Muscle of leg (tissue), 11 donors: ENCODE data around the gene IQSEC1. TPM values are rescaled to one million over a fixed set of nuclear protein-coding genes. Genes with fewer than 3 reads are reported as not detected.

Experiments used
- DNase-seq: peaks from one replicate; pipeline ENCODE4 v3.0.0; 2013
- H3K27ac ChIP-seq: one replicate; pipeline ENCODE4 v1.5.1; 2013; ENCODE audit warnings: mild to moderate bottlenecking, low read length, control low read depth
- H3K27me3 ChIP-seq: one replicate; pipeline ENCODE4 v1.6.1; 2013; ENCODE audit warnings: low read length; ENCODE audit not compliant: control insufficient read depth, insufficient read depth
- H3K36me3 ChIP-seq: one replicate; pipeline ENCODE4 v1.6.1; 2013; ENCODE audit warnings: low read length; ENCODE audit not compliant: control insufficient read depth, insufficient read depth
- H3K4me1 ChIP-seq: one replicate; pipeline ENCODE4 v1.6.1; 2013; ENCODE audit warnings: low read length; ENCODE audit not compliant: control insufficient read depth, insufficient read depth
- H3K4me3 ChIP-seq: one replicate; pipeline ENCODE4 v1.5.1; 2013; ENCODE audit warnings: low read length, control low read depth
- H3K9me3 ChIP-seq: replicated peaks from 2 replicates; pipeline ENCODE4 v1.6.1; 2013; ENCODE audit warnings: low read depth, low read length; ENCODE audit not compliant: control insufficient read depth
- WGBS: methylation state at CpG from one replicate; pipeline ENCODE4 v1.1.5; 2013; ENCODE audit warnings: missing lambda C conversion rate; ENCODE audit not compliant: insufficient coverage; 5-methylcytosine and 5-hydroxymethylcytosine counted together
- polyA plus RNA-seq, 8 donors: library from polyadenylated mRNA; unstranded; fragments of 120-200 nt; gene quantifications; one replicate each; pipeline versions ENCODE4 v1.2.1 to v1.2.3, GENCODE V29; 2013; ENCODE audit warnings: inconsistent platforms in 1 of 8, low replicate concordance in 1 of 8; ENCODE audit not compliant: insufficient read length in 8 of 8, insufficient read depth in 1 of 8
- total RNA-seq: library from RNA; stranded (reverse); fragments of 120-200 nt; gene quantifications from one replicate; pipeline ENCODE4 v1.2.4, GENCODE V29; 2013

Gene IQSEC1
- total and polyA plus RNA-seq, 9 donors: 25.1 to 48.3 (median 43.8) TPM

GRCh38 chr3:13009946-13010315, 63.3 kb downstream of the IQSEC1 start:
- Histone ChIP-seq H3K4me3 (no peak overlapping the region), H3K36me3 (no peaks in the 10 kb centered on the region), H3K27me3 (no peaks in the 10 kb centered on the region), H3K9me3 (no peaks in the 10 kb centered on the region), H3K27ac (no peak overlapping the region), H3K4me1 (peaks cover 58% of the 10 kb centered on the region)
- DNase-seq: no peak
- 80% methylated on average over 7 of the region's 7 CpGs for WGBS

GRCh38 chr3:13009132-13009945, 63.9 kb downstream of the IQSEC1 start:
- Histone ChIP-seq H3K9me3 (no peaks in the 10 kb centered on the region), H3K27ac (no peak overlapping the region), H3K27me3 (no peaks in the 10 kb centered on the region), H3K4me3 (no peak overlapping the region), H3K4me1 (peaks cover 54% of the 10 kb centered on the region), H3K36me3 (no peaks in the 10 kb centered on the region)
- 89% methylated on average over 9 of the region's 16 CpGs for WGBS
- DNase-seq: peak; percentile 73

DNA sequence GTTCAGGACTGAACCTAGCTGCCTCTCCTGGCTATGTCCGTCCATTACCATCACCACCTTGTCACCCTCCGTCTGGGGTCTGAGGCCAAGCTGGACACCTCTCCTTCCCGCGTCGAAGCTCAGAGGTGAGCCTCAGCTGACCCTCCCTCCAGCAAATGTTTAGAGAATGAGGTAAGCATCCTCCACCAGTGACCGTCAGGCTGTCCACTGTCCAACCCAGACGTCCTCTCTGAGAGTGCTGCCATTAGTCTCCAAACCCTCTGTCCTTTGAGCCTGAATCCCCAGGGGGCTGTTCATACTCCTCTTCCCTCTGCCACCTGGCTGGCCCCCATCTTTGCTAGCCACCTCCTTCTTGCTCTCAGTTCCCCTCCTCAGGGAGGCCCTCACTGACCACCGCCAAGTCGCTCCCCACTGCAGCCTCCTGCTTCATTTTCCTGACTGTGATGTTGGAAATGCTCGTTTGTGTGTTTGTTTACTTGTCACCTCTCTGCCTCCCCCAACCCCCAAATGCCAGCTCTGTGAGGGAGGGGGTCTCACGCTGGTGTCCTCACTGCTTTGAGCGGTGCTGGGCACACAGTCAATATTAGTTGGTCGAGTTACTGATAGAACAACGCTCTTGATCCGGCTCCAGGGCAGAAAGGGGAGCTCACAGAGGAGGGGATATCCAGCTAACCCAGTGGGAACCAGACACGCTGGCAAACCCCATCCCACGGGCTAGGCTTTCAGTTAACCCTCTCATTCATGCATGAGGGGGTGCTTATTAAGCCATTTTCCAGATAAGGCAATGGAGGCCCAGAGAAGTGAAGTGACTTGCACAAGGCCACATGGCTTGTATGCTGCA, 64.9 kb downstream of the IQSEC1 start:
- peaks cover 54% of the 10 kb centered on the region for H3K4me1 ChIP-seq
- no peaks in the 10 kb centered on the region for H3K36me3 ChIP-seq
- no peak overlapping the region for H3K4me3 ChIP-seq
- no peak for DNase-seq
- no peaks in the 10 kb centered on the region for H3K27me3 ChIP-seq
- 43% methylated on average over 3 of the region's 17 CpGs for WGBS
- H3K9me3 ChIP-seq: no peaks in the 10 kb centered on the region
- H3K27ac ChIP-seq: no peak overlapping the region

DNA sequence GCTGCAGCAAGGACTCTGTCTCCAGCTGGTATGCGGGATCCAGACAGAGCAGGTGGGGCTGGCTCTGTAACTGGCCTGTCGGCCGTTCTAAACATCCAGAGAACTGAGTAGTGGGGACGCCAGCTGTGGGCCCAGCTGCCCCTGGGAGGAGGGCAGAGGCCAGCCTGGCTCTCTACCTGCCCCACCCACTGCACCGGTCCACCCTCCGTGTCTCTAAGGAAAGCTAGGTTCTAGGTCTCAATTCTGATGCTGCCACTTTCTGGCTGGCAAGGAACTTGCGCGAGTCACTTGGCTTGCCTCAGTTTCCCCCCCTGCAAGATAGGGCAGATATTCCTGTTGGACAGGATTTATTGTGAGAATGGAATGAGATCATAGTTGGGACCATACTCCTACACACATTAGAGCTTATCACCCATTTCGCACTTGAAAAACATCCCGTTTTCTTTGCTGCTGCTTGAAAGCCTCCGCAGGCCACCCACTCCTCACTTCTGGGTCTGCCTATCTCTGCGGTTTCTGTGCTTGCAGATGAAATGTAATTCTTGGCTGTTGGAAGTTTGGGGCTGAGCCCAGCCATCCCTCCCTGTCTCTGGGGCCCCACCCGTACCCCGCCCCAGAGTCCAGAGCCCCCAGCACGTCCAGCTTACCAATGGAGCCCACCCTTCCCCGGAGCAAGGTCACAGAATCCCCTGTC, 65.8 kb downstream of the IQSEC1 start:
- Histone ChIP-seq H3K4me3 (no peak overlapping the region), H3K4me1 (peaks cover 47% of the 10 kb centered on the region), H3K36me3 (no peaks in the 10 kb centered on the region), H3K27ac (no peak overlapping the region), H3K27me3 (no peaks in the 10 kb centered on the region), H3K9me3 (no peaks in the 10 kb centered on the region)
- DNase-seq: no peak
- 40% methylated on average over 5 of the region's 16 CpGs for WGBS

- WGBS: 74% methylated on average over 11 of the region's 17 CpGs
- Histone ChIP-seq H3K36me3 (no peaks in the 10 kb centered on the region), H3K27ac (no peak overlapping the region), H3K9me3 (no peaks in the 10 kb centered on the region), H3K4me3 (no peak overlapping the region), H3K27me3 (no peaks in the 10 kb centered on the region), H3K4me1 (peaks cover 37% of the 10 kb centered on the region)
- DNase-seq: no peak
These were observed 66.8 kb downstream of the IQSEC1 start for GRCh38 chr3:13006216-13006990.

GRCh38 chr3:13005301-13005700, 67.9 kb downstream of the IQSEC1 start:
- peaks cover 31% of the 10 kb centered on the region for H3K4me1 ChIP-seq
- WGBS: 42% methylated on average over 5 of the region's 5 CpGs
- no peaks in the 10 kb centered on the region for H3K27me3 ChIP-seq
- no peak overlapping the region for H3K4me3 ChIP-seq
- H3K27ac ChIP-seq: no peak overlapping the region
- H3K9me3 ChIP-seq: no peaks in the 10 kb centered on the region
- no peak for DNase-seq
- peaks cover 3% of the 10 kb centered on the region for H3K36me3 ChIP-seq

- peaks cover 3% of the 10 kb centered on the region for H3K36me3 ChIP-seq
- DNase-seq: no peak
- no peaks in the 10 kb centered on the region for H3K9me3 ChIP-seq
- no peaks in the 10 kb centered on the region for H3K27me3 ChIP-seq
- no peak overlapping the region for H3K4me3 ChIP-seq
- WGBS: 58% methylated on average over 2 of the region's 7 CpGs
- no peak overlapping the region for H3K27ac ChIP-seq
- peaks cover 30% of the 10 kb centered on the region for H3K4me1 ChIP-seq
These were observed 68.9 kb downstream of the IQSEC1 start for GRCh38 chr3:13004376-13004775.

DNA sequence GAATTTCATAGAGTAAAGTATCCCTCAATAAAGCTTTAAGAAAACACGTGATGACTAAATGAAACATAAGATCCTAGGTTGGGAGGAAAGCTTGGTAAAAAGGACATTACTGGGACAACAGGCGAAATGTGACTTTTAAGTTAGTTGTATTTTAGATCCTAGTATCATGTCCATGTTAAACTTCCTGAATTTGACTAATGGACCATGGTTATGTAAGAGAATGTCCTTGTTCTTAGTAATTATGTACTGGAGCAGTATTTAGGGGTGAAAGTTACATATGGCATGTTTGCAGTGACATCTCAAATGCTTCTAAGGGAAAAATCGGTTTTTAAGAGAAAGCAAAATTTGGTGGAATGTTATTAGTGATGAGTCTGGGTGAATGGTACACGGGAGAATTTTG, 69.6 kb downstream of the IQSEC1 start:
- H3K36me3 ChIP-seq: peaks cover 3% of the 10 kb centered on the region
- no peak for DNase-seq
- WGBS: no CpG with 5 or more reads among the region's 4 CpGs
- H3K4me3 ChIP-seq: no peak overlapping the region
- no peak overlapping the region for H3K27ac ChIP-seq
- no peaks in the 10 kb centered on the region for H3K27me3 ChIP-seq
- no peaks in the 10 kb centered on the region for H3K9me3 ChIP-seq
- H3K4me1 ChIP-seq: peaks cover 27% of the 10 kb centered on the region

- peaks cover 3% of the 10 kb centered on the region for H3K36me3 ChIP-seq
- 20% methylated on average over 1 of the region's 2 CpGs for WGBS
- H3K4me3 ChIP-seq: no peak overlapping the region
- DNase-seq: no peak
- H3K27me3 ChIP-seq: no peaks in the 10 kb centered on the region
- H3K4me1 ChIP-seq: peaks cover 17% of the 10 kb centered on the region
- H3K9me3 ChIP-seq: no peaks in the 10 kb centered on the region
- no peak overlapping the region for H3K27ac ChIP-seq
These were observed 70.7 kb downstream of the IQSEC1 start for GRCh38 chr3:13002398-13003124.
